Posterior vena cava (tissue), 2 donors: ENCODE results near the gene LRP3. TPM values are rescaled to one million over a fixed set of nuclear protein-coding genes. Genes with fewer than 3 reads are reported as not detected.

Experiments
- DNase-seq: peaks from one replicate; pipeline ENCODE4 v3.0.0-alpha.2; 2020; ENCODE audit warnings: low spot score
- intact Hi-C, 2 donors: fragments of 100-400 bp; cut with DNase I; formaldehyde crosslinking; loops; one replicate each; pipeline versions ENCODE4 v1.14.1 to v1.14.2; 2022 to 2023
- total RNA-seq, 2 donors: library from RNA; stranded (reverse); fragmentation: NEBNext Ultra II Directional; extraction: Animal tissue kit (Norgen Biotek cat#: 25700); gene quantifications; one replicate each; pipeline ENCODE4 v1.2.1, GENCODE V29; 2021
- donor health status: DM: yes; HTN: yes; CAD: no.
- donor health status: DM: yes; HTN: yes; CAD: no.

LRP3 gene
- total RNA-seq, 2 donors from 2014 or later, result 36.1 to 36.8 TPM

DNA sequence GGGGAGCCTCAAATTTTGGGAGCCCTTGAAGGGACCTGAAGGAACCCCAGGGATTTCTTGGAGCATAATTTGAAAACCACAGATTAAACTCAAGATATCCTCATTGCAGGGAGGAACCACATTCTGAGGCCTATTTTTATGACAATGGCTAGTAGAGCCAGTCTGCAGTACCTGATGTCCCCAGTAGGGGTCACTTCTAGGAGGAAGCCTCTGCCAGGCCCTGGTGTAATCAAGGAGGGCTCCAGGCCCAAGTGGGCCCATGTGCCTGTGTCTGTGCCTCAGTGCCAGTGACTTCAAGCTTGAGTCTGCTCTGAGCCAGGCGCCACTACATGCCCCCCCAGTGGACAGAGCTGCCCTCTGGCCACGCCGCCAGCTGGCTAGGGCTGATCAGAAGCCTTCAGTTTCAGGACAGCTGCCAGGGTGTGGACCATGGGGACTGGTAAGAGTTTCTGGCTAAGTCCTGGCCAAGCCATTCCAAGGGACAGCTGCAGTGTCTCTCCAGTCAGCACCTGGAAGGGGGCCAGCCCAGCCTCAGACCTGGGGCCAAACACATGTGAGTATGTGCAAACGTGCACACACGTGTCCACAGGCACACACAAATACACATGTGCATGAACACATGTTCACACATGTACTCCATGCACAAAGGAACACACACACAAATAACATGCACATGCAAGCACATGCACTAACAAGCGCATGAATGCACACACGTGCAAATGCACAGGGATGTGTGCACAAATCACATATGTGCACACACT is 52.0 kb downstream of the LRP3 start:
- intact Hi-C loops, result loop anchor here in 1 of 2 donors (10.0 kb wide), 1 partner anchor 529 kb away; no protein-coding TSS in a partner anchor
- DNase-seq, result no peak

DNA sequence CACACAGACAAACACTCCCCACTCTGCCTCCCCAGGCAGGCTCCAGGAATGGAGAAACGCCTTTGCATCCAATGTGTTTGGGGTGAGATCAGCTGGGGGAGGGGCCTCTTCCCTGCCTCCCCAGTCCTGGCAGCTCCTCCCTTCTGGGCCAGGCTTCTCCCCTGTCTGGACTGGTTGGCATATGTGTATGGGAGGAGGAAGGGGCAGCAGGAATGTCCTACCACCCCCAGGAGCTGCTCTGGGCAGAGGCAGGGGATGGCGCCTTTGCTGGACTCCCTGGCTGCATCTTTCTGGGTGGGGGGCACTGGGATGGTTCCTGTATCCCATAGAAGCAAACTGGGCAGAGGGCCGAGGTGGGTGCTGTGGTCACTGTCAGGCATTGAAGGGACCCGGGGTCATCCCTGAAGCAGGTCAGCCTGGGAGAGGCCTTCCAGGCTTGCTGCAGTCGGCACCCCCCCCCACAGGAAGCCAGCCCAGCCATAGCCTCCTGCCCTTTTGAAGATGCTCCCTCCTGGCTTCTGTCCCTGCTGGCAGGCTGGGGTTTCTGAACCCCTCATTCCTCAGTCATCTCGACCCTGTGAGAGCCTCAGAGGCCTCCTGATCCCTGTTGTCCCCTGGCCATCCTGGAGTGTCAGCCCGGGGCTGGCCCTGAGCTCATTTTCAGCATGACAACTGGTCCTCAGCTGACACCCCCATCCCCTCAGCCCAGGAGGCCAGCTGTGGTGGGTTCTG is 52.7 kb downstream of the LRP3 start:
- no peak for DNase-seq
- intact Hi-C loops, result loop anchor here in 1 of 2 donors (10.0 kb wide), 1 partner anchor 528 kb away; no protein-coding TSS in a partner anchor

DNA sequence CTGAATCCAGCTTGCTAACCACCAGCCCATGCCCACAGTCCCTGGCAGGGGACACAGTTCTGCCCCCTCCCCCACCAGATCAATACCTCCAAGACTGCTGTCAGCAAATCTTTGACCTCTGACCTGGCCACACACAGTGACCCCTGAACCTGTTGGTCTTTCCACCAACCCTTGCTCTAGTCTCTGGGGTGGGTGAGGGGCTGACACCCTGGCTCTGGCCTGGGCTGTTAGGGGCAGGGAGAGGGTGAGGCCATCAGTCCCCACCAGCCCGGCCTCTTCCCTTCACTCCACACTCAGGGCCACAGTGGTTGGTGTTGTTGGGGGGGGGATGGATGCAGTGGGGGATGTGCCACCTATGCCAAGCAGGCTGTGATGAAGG is 53.3 kb downstream of the LRP3 start:
- DNase-seq, result no peak
- intact Hi-C loops, result loop anchor here in 1 of 2 donors (10.0 kb wide), 1 partner anchor 527 kb away; no protein-coding TSS in a partner anchor

DNA sequence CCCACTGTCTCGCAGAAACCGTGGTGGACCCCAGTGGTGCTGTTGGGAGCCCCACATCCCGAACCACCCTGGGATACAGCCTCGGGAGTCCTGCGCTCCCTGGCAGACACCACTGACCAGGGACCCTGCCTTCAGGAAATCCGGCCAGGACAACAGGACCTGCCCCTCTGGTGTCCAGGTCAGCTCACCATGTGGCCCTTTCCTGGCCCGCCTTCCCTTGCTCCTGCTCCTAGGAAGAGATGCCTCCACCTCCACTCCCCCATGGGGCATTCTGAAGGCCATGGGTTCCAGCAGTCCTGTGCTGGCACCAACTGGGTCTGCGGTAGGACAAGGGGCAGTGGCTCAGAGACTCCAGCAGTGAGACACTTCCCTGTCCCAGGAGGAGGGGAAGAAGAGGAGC is 54.0 kb downstream of the LRP3 start:
- intact Hi-C loops, result loop anchor here in 1 of 2 donors (10.0 kb wide), 1 partner anchor 527 kb away; no protein-coding TSS in a partner anchor
- no peak for DNase-seq

DNA sequence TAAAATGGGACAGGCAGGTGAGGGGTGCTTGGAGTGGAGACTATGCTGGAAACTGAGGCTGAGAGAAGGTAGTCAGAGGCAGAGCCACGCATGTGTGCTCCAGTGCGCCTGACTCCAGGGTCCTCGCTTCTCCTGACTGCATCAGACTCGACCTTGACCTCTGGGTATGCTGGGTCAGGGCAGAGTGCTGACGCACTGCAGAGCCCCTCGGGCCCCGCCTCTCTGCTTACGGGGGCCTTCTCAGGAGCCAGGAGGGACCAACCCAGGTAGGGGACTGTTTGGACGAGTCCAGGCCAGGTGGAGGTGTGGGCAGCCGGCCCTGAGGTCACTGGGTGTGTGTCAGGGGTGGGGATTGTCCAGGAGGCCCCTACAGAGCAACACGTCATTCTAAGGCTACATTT is 54.4 kb downstream of the LRP3 start:
- intact Hi-C loops, result loop anchor here in 1 of 2 donors (10.0 kb wide), 1 partner anchor 526 kb away; no protein-coding TSS in a partner anchor
- no peak for DNase-seq

DNA sequence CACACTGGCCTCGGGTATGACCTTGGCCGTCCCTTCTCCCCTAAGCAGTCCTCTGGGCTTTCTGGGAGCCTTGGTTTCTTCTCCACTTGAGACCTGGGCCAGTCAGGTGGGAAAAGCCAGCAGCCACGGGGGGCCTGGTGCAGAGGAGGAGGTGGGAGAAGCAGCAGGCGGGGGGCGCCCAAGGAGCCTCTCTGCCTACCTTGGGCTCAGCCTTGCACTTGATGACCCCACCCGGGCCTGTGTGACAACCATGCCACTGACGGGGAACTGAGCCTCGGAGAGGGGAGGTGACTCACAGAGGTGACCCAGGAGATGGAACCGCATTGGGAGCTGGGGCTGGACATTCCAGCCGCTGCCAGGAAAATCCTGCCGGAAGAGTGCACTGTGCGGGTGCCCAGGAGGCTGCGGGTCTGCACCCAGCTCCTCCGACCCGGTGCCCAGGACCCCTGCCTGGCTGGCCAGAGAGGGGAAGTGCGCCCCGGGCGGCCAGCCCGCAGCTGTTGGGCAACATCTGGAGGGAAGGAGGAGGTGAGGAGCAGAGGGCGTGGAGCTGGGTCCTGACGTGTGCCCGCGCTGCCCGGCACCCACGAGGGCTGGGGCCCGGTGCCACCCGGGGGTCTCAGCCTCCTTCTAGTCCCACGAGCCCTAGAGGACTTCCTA is 55.0 kb downstream of the LRP3 start:
- DNase-seq, result no peak
- intact Hi-C loops, result loop anchor here in 1 of 2 donors (10.0 kb wide), 1 partner anchor 526 kb away; no protein-coding TSS in a partner anchor

DNA sequence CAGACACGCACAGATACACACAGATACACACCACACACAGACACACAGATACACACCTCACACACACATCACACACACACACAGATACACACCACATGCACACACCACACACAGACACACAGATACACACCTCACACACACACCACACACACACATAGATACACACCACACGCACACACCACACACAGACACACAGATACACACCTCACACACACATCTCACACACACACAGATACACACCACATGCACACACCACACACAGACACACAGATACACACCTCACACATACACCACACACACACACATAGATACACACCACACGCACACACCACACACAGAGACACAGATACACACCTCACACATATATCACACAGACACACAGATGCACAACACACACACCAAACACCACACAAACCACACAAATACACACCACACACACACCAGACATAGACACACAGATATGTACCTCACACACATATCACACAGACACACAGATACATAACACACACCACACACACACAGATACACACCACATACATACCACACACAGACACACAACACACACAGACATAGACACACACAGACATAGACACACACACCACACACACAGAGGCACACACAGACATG is 55.7 kb downstream of the LRP3 start:
- no peak for DNase-seq
- intact Hi-C loops, result loop anchor here in 1 of 2 donors (10.0 kb wide), 1 partner anchor 525 kb away; no protein-coding TSS in a partner anchor

DNA sequence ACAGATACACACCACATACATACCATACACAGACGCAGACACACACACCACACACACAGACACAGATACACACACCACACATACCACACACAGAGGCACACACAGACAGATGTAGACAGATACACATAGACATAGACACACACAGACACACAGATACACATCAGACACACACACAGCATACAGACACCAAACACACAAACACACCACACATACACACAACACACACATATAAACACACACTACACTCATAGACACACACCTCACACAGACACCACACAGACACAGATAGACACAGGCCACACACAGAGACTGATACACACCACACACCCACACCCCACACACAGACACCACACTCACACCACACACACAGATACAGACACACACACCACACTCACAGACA is 56.4 kb downstream of the LRP3 start:
- intact Hi-C loops, result no loop called here
- DNase-seq, result no peak

DNA sequence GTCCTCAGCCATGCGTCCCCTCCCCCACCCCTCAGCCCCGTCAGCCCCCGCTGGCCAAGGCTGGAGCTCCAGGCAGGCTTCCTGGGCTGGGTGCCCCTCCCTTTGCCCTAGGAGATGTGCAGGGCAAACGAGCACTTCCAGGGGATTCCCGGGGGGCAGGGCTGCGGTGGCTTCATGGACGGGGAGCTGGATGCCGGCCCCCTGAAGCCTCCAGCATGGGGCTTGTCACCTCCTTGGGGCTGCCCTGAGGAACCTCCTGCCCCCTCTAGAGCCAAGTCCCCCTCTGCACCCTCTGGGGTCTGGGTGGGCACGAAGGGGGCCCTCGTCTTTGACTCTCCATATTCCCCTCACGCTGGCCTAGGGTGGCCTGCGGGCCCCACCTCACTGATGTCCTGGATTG is 56.9 kb downstream of the LRP3 start:
- DNase-seq, result no peak
- intact Hi-C loops, result no loop called here

DNA sequence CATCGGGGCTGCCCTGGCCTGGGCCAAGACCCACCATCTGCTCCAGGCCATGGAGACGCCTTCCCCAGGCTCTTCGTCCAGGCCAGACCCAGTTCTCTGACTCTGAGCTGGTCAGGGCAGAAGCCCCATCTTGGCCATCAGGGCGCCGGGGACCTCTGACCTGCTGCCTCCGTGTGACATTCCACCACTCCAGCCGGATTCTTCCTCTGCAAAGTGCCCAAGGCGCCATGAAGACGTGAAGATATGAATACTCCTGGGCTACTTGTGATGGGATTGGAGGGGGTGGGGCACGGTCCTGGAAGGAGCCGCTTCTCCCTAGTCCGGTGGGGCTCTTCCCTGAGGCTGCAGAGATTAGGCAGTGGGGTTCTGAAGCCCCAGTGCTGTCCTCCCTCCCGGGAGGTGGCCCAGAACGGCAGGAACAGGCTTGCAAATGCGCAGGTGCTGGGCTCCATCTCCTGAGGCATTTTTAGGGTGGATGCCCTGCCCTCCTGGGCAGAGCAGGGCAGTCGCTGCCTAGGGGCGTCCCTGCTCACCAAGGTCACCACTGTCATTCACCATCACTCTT is 57.5 kb downstream of the LRP3 start:
- intact Hi-C loops, result no loop called here
- DNase-seq, result no peak

DNA sequence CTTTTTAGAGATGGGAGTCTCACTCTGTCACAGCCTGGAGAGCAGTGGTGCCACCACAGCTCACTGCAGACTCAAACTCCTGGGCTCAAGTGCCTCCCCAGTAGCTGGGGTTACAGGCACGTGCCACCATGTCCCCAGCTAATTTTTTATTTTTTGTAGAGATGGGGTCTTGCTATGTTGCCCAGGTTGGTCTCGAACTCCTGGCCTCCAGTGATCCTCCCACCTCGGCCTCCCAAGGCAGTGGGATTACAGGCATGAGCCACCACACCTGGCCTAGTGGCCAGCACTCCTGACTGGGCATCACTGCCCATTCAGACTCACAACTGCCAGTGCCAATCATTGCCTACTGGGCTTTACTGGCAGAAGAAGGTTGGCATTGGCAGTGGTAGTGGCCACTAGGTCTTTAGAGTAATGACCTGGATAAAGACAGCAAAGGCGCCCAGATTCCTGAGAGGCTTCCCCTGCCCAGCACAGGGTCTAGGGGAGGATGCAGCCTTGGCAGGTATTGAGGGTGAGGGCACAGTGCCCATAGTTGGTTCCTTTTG is 58.4 kb downstream of the LRP3 start:
- intact Hi-C loops, result no loop called here
- no peak for DNase-seq

DNA sequence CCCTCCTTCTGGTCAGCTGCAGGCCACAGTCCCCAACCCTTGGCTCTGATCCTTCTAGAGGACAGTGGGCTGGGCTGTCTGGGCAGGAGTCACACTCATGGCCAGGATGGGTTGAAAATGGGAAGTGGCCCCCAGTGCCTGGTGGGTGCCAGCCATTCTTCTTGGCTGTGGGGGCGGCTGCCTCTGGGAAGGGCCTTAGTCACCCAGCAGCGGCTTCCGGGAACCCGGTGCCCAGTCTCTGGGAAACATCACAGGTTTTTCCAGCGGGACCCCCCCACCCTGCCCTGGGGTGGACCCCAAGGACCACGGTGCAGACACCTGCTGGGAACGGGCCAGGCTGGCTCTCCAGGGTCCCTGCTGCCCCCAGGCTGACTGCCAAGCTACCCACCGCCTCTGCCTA is 58.8 kb downstream of the LRP3 start:
- intact Hi-C loops, result no loop called here
- no peak for DNase-seq

DNA sequence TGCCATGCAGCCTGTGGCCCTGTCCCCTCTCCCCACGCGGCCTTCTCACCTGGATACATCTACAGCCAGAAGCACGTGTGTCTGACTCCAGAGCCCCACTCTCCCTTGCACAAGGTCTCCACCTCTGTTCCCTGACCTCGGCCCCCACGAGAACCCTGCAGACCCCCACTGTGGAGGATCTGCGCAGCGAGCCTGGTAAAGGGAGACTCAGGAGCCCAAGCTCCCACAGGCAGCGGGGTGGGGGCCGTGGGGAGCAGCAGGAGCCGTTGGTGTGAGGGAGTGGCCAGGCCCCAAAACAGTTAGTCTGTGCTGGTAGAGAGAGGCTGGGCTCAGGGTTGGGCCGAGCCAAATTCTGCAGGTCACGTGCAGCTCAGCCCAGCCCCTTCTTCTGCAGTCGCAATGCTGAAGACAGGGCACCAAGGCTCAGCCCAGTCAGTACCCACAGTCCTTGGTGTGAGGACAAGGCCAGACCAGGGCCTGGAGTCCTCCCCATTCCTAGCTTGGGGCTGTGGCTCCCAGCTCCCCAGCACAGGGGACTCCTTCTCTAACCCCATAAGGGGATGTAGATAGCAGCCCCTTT is 60.2 kb downstream of the LRP3 start:
- intact Hi-C loops, result no loop called here
- no peak for DNase-seq

DNA sequence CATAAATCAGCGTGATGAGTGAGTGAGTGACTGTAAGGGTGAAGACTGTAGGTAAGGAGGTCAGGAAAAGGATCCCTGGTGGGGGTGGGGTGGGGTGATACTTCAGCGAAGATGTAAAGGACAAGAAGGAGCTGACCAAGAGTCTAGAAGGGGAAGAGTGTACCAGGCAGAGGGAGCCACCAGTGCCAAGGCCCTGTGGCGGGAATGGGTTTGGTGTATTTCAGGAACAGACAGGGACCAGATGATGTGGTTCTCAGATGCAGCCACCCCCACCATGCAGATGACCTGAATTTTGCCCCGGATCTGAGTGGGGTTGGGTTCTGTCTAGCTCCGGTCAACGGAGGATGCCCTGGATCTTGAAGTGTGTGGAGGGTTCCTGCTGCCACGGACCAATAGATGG is 61.7 kb downstream of the LRP3 start:
- intact Hi-C loops, result no loop called here
- no peak for DNase-seq

DNA sequence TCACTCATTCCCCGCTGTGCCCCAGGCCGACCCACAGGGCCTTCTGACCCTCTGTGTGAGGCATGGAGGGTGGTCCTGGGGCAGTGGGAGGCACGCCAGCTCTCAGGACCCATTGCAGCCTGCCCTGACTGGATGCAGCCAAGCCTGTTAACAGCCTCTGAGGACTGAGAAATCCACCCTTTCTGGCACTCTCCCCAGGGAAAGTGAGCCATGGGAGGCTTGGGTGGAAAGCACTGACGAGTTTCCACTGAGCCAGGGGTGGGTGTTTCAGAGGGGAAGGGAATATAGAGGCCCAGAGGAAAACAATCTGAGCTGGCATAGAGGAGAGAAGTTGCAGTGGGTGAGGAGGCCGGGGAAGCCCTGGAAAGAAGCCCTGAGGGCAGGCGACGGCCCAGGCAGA is 62.1 kb downstream of the LRP3 start:
- intact Hi-C loops, result no loop called here
- DNase-seq, result no peak

DNA sequence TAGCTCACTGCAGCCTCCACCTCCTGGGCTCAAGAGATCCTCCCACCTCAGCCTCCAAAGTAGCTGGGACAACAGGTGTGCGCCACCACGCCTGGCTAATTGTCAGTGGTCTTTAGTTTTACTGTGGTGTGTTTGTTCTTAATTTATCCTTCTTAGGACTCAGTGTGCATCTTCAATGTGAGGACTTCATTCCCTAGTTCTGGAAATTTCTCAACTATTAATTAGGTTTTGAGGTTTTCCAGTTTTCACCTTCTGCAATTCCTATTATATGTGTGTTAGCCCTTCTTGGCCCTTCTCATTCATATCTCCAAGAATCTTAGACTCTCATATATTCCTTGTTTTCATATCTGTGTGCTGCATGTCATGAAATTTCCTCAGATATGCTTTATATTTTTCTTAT is 63.7 kb downstream of the LRP3 start:
- intact Hi-C loops, result no loop called here
- no peak for DNase-seq
